Measurements from ENCODE around the gene SUGP2.
"Not testable (repeated sequence)": the region's sequence is repeated elsewhere in the genome, so short reads cannot be mapped to it uniquely, and the experiment has no call there.

DNA sequence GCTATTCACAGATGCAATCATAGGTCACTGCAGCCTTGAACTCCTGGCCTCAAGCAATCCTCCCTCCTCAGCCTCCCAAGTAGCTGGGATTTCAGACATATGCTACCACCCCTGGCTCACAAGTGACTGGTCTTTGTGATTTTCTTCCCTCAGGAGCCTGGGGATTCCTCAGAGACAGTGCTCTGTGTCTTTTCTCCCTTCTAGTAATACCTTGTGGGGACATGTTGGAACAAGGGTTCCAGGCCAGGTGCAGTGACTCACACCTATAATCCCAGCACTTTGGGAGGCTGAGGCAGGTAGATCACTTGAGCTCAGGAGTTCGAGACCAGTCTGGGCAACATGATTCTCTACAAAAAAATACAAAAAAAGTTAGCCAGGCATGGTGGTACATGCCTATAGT is 9.9 kb downstream of the SUGP2 start:
- not testable (repeated sequence) for TF ChIP-seq TAF1 (IDR thresholded peaks at IDR 0.05; ENCODE audit: borderline replicate concordance, low read depth, low read length); POLR2A (IDR thresholded peaks at IDR 0.05; ENCODE audit: low read depth, low read length); POLR2AphosphoS5 (IDR thresholded peaks at IDR 0.05; ENCODE audit: low read depth, low read length)

All from GM12892 (cell line).